Eye (tissue), 1 donor: ENCODE results near the gene SOX6.
A peak's percentile ranks its signal among the peaks of the same experiment; 100 is the strongest.
"Not testable (repeated sequence)": the region's sequence is repeated elsewhere in the genome, so short reads cannot be mapped to it uniquely, and the experiment has no call there.

Source experiments
- DNase-seq: peaks from one replicate; pipeline ENCODE4 v3.0.0-alpha.2; 2015

SOX6 gene

GRCh38 chr11:16356057-16356760 lies at the start of gene SOX6:
TSS of gene SOX6 (minus strand) at chr11:16356546. CDS start at chr11:16341248, 15,298 bp downstream.
- DNase-seq = peak; percentile 39

- peak; percentile 62 for DNase-seq
Measured at GRCh38 chr11:16404781-16405285, 48.5 kb upstream of the SOX6 start.

- DNase-seq = no peak
Measured at GRCh38 chr11:16403851-16404250, 47.5 kb upstream of the SOX6 start.

- no peak for DNase-seq
Measured at GRCh38 chr11:16403448-16403803, 47.1 kb upstream of the SOX6 start.

GRCh38 chr11:16402654-16403447 lies 46.5 kb upstream of the SOX6 start:
- peak; percentile 74 for DNase-seq

- DNase-seq = no peak
Measured at GRCh38 chr11:16397390-16397789, 41.0 kb upstream of the SOX6 start.

GRCh38 chr11:16395601-16396000 lies 39.3 kb upstream of the SOX6 start:
- no peak for DNase-seq

GRCh38 chr11:16394947-16395346 lies 38.6 kb upstream of the SOX6 start:
- no peak for DNase-seq

- no peak for DNase-seq
Measured at GRCh38 chr11:16393340-16393739, 37.0 kb upstream of the SOX6 start.

GRCh38 chr11:16392616-16393015 lies 36.3 kb upstream of the SOX6 start:
- no peak for DNase-seq

- DNase-seq = not testable (repeated sequence)
Measured at GRCh38 chr11:16390826-16391225, 34.5 kb upstream of the SOX6 start.

GRCh38 chr11:16385099-16385498 lies 28.8 kb upstream of the SOX6 start:
- no peak for DNase-seq

GRCh38 chr11:16382638-16383380 lies 26.5 kb upstream of the SOX6 start:
- peak; percentile 25 for DNase-seq

- no peak for DNase-seq
Measured at GRCh38 chr11:16382186-16382585, 25.8 kb upstream of the SOX6 start.

GRCh38 chr11:16380941-16381568 lies 24.7 kb upstream of the SOX6 start:
- no peak for DNase-seq

GRCh38 chr11:16378906-16379305 lies 22.6 kb upstream of the SOX6 start:
- no peak for DNase-seq

- no peak for DNase-seq
Measured at GRCh38 chr11:16377746-16378145, 21.4 kb upstream of the SOX6 start.

- DNase-seq = not testable (repeated sequence)
Measured at GRCh38 chr11:16375664-16376063, 19.3 kb upstream of the SOX6 start.

GRCh38 chr11:16373768-16374167 lies 17.4 kb upstream of the SOX6 start:
- DNase-seq = no peak

- DNase-seq = no peak
Measured at GRCh38 chr11:16372355-16372754, 16.0 kb upstream of the SOX6 start.

GRCh38 chr11:16367252-16367651 lies 10.9 kb upstream of the SOX6 start:
- no peak for DNase-seq

- peak; percentile 14 for DNase-seq
Measured at GRCh38 chr11:16365581-16366228, 9.4 kb upstream of the SOX6 start.
